Melanocyte of skin (primary cell): Measurements from ENCODE around the gene MTX1. TPM values are rescaled to one million over a fixed set of nuclear protein-coding genes. Genes with fewer than 3 reads are reported as not detected.

Experiments
- total RNA-seq, 2 donors: library from RNA; depleted of rRNA; stranded (reverse); fragments of >200 nt; gene quantifications; 2 replicates each; pipeline ENCODE4 v1.2.3, GENCODE V29; 2012

The MTX1 gene
- 10 to 100 TPM; 38.9 to 59.3 TPM for total RNA-seq

GRCh38 chr1:155208541-155209311, at the start of gene MTX1:
Gene MTX1 (plus strand): TSS chr1:155208695. CDS start chr1:155208805, 110 bp downstream.

DNA sequence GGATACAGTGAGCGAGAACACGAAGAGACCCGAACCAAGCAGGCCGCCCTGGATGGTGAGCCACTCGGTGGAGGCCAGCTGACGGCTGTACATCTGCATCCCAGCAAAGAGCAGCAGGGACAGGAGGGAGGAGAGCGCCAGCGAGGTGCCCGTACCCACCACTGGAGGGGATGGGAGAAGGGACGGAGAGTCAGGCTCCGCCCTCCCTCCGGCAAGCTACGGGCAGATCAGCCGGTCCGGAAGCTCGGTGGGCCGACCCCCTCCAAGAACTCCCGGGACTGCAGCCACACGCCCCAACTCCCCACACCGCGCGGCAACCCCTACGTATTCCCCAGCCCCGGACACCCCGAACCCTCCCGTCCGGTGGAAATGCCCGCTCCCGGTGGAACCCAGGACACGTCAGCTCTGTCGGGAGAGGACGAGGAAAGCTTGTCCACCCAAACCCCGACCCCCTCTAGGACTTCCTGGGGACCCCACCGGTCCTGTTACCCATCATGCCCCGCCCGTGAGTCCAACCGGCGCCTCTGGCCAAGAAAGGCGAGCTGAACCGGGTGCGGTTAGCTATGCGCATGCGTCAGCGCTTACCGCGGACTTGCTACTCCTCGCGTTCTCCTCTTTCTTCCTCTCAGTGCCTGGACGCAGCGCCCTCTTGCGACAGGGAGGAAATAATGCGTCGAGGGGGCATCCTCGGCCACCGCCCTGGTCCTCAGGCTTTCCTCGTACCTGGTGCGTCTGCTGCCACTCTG, 35.6 kb upstream of the MTX1 start, which contains the start of gene KRTCAP2:
Gene KRTCAP2 (minus strand): TSS at position 573 of the 746 bp plus-strand sequence. CDS start 80 bp downstream, at position 493.

GRCh38 chr1:155173478-155174323, 34.8 kb upstream of the MTX1 start, which contains the start of gene TRIM46:
Gene TRIM46 (plus strand): TSS chr1:155173849. CDS start chr1:155173967, 118 bp downstream.

GRCh38 chr1:155207806-155208540, 522 bp upstream of the MTX1 start, which contains the start of gene THBS3:
Gene THBS3 (minus strand): TSS chr1:155207897. CDS start chr1:155207876, 21 bp downstream.

GRCh38 chr1:155255243-155256007, 46.9 kb downstream of the MTX1 start, which contains the start of gene ENTREP3:
Gene ENTREP3 (minus strand): TSS chr1:155255483. CDS start chr1:155254877, 606 bp downstream.

GRCh38 chr1:155261852-155262673, 53.6 kb downstream of the MTX1 start, which contains the start of gene SCAMP3:
Gene SCAMP3 (minus strand): TSS chr1:155262360. CDS start chr1:155262151, 209 bp downstream.

Other genes with a start within 250 kb of the MTX1 start
- 10 to 100 TPM; 15.7 to 22.0 TPM for gene PYGO2, start 246.9 kb upstream of the MTX1 start, total RNA-seq
- 100 to 1,000 TPM; 114 to 143 TPM for gene SHC1, start 237.9 kb upstream of the MTX1 start, total RNA-seq
- gene CKS1B, start 234.0 kb upstream of the MTX1 start, total RNA-seq, result 100 to 1,000 TPM in 1 of 2 donors, 10 to 100 TPM in 1; 59.9 to 210 TPM
- 10 to 100 TPM; 33.4 to 46.0 TPM for gene FLAD1, start 225.4 kb upstream of the MTX1 start, total RNA-seq
- gene LENEP, start 215.1 kb upstream of the MTX1 start, total RNA-seq, result 1 to 10 TPM in 1 of 2 donors, under 1 TPM in 1; 0.67 to 1.0 TPM
- 10 to 100 TPM; 20.0 to 25.8 TPM for gene ZBTB7B, start 205.9 kb upstream of the MTX1 start, total RNA-seq
- under 1 TPM in 1 of 2 donors, not detected in 1; under 0.01 TPM for gene DCST2, start 174.9 kb upstream of the MTX1 start, total RNA-seq
- gene DCST1, start 174.9 kb upstream of the MTX1 start, total RNA-seq, result under 1 TPM in 1 of 2 donors, not detected in 1; under 0.01 TPM
- 10 to 100 TPM; 65.7 to 78.6 TPM for gene ADAM15, start 157.4 kb upstream of the MTX1 start, total RNA-seq
- gene EFNA4, start 145.0 kb upstream of the MTX1 start, total RNA-seq, result 1 to 10 TPM; 2.1 to 3.3 TPM
- gene EFNA3, start 129.9 kb upstream of the MTX1 start, total RNA-seq, result under 1 TPM; 0.33 to 0.69 TPM
- gene EFNA1, start 80.8 kb upstream of the MTX1 start, total RNA-seq, result 10 to 100 TPM in 1 of 2 donors, 1 to 10 TPM in 1; 8.3 to 13.4 TPM
- gene SLC50A1, start 72.8 kb upstream of the MTX1 start, total RNA-seq, result 10 to 100 TPM; 33.3 to 43.4 TPM
- 10 to 100 TPM; 33.3 to 74.0 TPM for gene DPM3, start 68.2 kb upstream of the MTX1 start, total RNA-seq
- 100 to 1,000 TPM; 123 to 126 TPM for gene KRTCAP2, start 35.4 kb upstream of the MTX1 start, total RNA-seq
- 1 to 10 TPM; 3.4 to 4.3 TPM for gene TRIM46, start 34.8 kb upstream of the MTX1 start, total RNA-seq
- 10 to 100 TPM in 1 of 2 donors, 1 to 10 TPM in 1; 8.0 to 10.3 TPM for gene THBS3, start 798 bp upstream of the MTX1 start, total RNA-seq
- 1 to 10 TPM; 6.5 to 7.7 TPM for gene ENTREP3, start 46.8 kb downstream of the MTX1 start, total RNA-seq
- 10 to 100 TPM; 61.3 to 67.8 TPM for gene SCAMP3, start 53.7 kb downstream of the MTX1 start, total RNA-seq
- 10 to 100 TPM; 19.6 to 20.3 TPM for gene CLK2, start 64.8 kb downstream of the MTX1 start, total RNA-seq
- gene HCN3, start 68.8 kb downstream of the MTX1 start, total RNA-seq, result 1 to 10 TPM; 1.0 to 2.0 TPM
- gene PKLR, start 92.7 kb downstream of the MTX1 start, total RNA-seq, result under 1 TPM in 1 of 2 donors, not detected in 1; 0.33 TPM
- gene FDPS, start 100.2 kb downstream of the MTX1 start, total RNA-seq, result 100 to 1,000 TPM; 295 to 435 TPM
- 10 to 100 TPM; 17.9 to 24.6 TPM for gene RUSC1, start 112.2 kb downstream of the MTX1 start, total RNA-seq